Esophagus (tissue), 2 donors: Measurements from ENCODE around the gene GSN. TPM values are rescaled to one million over a fixed set of nuclear protein-coding genes. Genes with fewer than 3 reads are reported as not detected.

Experiments used
- H3K27ac ChIP-seq, 2 donors: one replicate each; pipeline ENCODE4 v1.5.1; 2013; ENCODE audit warnings: low read depth in 2 of 2, mild to moderate bottlenecking in 2 of 2, inconsistent platforms in 1 of 2, low read length in 1 of 2, moderate library complexity in 1 of 2
- H3K27me3 ChIP-seq, 2 donors: one replicate each; pipeline ENCODE4 v1.6.1; 2013; ENCODE audit warnings: low read length in 2 of 2, control low read depth in 1 of 2, mild to moderate bottlenecking in 1 of 2; ENCODE audit not compliant: insufficient read depth in 2 of 2, control insufficient read depth in 1 of 2
- H3K36me3 ChIP-seq, 2 donors: one replicate each; pipeline ENCODE4 v1.6.1; 2013; ENCODE audit warnings: low read length in 1 of 2; ENCODE audit not compliant: control insufficient read depth in 2 of 2, insufficient read depth in 2 of 2
- H3K4me1 ChIP-seq, 2 donors: one replicate each; pipeline ENCODE4 v1.6.1; 2013; ENCODE audit warnings: low read length in 1 of 2; ENCODE audit not compliant: control insufficient read depth in 2 of 2, insufficient read depth in 2 of 2
- H3K4me3 ChIP-seq, 2 donors: one replicate each; pipeline ENCODE4 v1.5.1; 2013; ENCODE audit warnings: low read length in 2 of 2, mild to moderate bottlenecking in 2 of 2, low read depth in 1 of 2, moderate library complexity in 1 of 2
- H3K9me3 ChIP-seq, 2 donors: one replicate each; pipeline ENCODE4 v1.6.1; 2013; ENCODE audit warnings: mild to moderate bottlenecking in 2 of 2, low read depth in 1 of 2, low read length in 1 of 2, moderate library complexity in 1 of 2; ENCODE audit not compliant: control insufficient read depth in 2 of 2, insufficient read depth in 1 of 2
- WGBS, 2 donors: extraction: QIAGEN DNeasy Blood & Tissue Kit; methylation state at CpG; one replicate each; pipeline ENCODE4 v1.1.7; 2013; 5-methylcytosine and 5-hydroxymethylcytosine counted together
- polyA plus RNA-seq, 2 donors: library from polyadenylated mRNA; stranded (reverse); fragments of 200-250 nt; gene quantifications; one replicate each; pipeline ENCODE4 v1.2.3, GENCODE V29; 2013
- donor health status: healthy with polysubstance abuse.
- donor health status: Bipolar disorder and iron deficiency.

The GSN gene
- polyA plus RNA-seq, 2 donors, result 198 to 418 TPM

DNA sequence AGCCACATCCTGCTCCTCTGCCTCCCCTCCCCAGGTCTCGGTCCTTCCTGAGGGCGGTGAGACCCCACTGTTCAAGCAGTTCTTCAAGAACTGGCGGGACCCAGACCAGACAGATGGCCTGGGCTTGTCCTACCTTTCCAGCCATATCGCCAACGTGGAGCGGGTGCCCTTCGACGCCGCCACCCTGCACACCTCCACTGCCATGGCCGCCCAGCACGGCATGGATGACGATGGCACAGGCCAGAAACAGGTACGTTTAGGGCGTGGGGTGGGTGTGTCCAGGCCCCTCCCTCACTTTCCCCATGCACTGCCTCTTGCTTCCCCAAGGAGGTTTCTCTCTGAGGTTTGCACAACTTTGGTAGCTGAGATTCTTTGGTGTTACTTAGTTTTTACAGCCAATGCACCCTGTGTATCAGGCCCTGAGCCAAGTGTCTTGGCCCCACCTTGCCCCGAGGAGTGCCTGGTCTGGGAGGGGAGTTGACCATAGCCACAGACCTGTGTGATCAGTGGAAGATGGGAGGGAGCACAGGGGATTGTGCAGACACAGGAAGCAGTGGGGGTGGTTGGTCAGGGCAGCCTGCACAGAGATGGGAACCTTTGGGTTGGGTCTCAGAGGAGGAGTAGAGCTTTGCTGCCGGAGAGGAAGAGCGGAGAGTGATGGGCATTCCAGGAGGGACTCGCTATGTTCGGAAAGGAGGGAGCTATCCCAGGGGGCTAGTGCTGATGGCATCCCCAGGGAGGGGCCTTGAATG lies 50.8 kb downstream of the GSN start:
- peaks cover 2% of the 10 kb centered on the region in 2 donors for H3K4me1 ChIP-seq
- peaks cover 15 to 36% of the 10 kb centered on the region in 2 donors for H3K36me3 ChIP-seq
- no peaks in the 10 kb centered on the region for H3K9me3 ChIP-seq
- no peak overlapping the region for H3K4me3 ChIP-seq
- peak overlapping the region; percentile 24 to 65 for H3K27ac ChIP-seq
- H3K27me3 ChIP-seq, result no peaks in the 10 kb centered on the region
- WGBS, 2 donors, result 84 to 90% methylated on average over 19 of the region's 19 CpGs

DNA sequence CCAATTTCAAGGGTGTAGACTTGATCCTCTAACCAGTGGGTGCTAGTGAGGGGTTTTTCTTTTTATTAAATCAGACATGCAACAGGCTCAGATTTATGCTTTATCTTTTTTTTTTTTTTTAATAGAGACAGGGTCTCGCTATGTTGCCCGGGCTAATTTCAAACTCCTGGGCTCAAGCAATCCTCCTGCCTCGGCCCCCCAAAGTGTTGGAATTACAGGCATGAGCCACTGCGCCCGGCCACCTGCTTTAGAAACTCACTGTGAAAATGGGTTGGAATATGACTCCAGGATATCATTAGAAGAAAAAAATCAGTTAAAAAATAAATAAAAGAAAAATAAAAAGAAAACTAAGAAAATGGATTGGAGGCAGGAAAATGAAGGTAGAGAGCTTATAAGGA lies 51.4 kb downstream of the GSN start:
- Histone ChIP-seq H3K4me1 (peaks cover 2 to 6% of the 10 kb centered on the region in 2 donors), H3K9me3 (peaks cover 0 to 1% of the 10 kb centered on the region in 2 donors), H3K4me3 (no peak overlapping the region), H3K36me3 (peaks cover 18 to 38% of the 10 kb centered on the region in 2 donors), H3K27me3 (no peaks in the 10 kb centered on the region), H3K27ac (peak overlapping the region; percentile 18 to 93)
- WGBS, 2 donors, result 88 to 89% methylated on average over 5 of the region's 5 CpGs

DNA sequence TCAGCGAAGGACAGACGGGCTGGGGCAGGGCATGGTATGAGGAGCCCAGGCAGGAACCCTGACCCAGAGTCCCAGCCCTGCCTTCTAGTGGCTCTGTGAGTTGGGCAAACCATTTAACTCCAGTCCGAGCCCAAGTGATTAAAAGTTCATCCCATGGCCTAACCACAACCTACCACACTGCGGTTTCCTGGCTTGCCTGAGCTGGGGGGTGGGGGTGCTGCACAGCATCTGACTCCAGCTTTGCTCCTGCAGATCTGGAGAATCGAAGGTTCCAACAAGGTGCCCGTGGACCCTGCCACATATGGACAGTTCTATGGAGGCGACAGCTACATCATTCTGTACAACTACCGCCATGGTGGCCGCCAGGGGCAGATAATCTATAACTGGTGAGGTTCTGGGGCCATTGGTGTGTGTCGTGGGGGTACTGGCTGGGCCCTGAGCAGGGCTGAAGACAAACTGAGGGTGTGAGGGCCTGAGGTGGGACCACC lies 53.1 kb downstream of the GSN start:
- Histone ChIP-seq H3K27ac (peak overlapping the region; percentile 62 to 93), H3K27me3 (no peaks in the 10 kb centered on the region), H3K4me1 (peaks cover 2 to 19% of the 10 kb centered on the region in 2 donors), H3K36me3 (peaks cover 25 to 51% of the 10 kb centered on the region in 2 donors), H3K4me3 (no peak overlapping the region), H3K9me3 (peaks cover 0 to 2% of the 10 kb centered on the region in 2 donors)
- WGBS, 2 donors, result 85 to 87% methylated on average over 10 of the region's 10 CpGs

DNA sequence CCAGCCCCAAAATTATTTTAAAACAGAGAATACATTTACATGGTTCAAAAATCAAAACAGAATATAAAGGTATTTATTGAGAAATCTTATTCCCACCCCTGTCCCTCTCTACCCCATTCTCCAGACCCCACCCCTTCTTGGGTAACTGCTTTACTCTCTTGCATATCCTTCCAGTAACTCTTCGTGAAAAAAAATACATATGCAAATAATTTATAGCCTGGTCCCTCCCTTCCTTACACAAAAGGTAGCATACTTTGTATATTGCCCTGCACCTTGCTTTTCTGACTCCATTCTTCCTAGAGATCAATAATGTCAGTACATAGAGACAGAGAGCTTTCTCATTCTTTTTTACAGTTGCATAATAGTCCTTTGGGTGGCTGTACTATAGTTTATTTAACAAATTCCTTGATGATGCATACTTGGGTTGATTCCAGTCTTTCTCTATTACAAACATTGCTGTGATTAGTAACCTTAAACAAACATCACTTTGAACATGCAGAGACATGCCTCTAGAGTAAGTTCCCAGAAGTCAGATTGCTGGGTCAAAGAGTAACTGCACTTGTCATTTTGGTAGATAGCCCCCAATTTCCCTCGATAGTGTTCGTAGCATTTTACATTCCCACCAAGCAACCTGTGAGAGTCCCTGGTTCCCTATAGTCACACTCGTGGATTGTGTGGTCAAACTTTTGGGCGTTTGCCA lies 54.2 kb downstream of the GSN start:
- H3K27me3 ChIP-seq, result no peaks in the 10 kb centered on the region
- peak overlapping the region; percentile 86 to 87 for H3K27ac ChIP-seq
- peaks cover 25 to 51% of the 10 kb centered on the region in 2 donors for H3K36me3 ChIP-seq
- H3K4me1 ChIP-seq, result peaks cover 4 to 24% of the 10 kb centered on the region in 2 donors
- H3K4me3 ChIP-seq, result no peak overlapping the region
- 27 to 31% methylated on average over 5 of the region's 5 CpGs for WGBS, 2 donors
- peaks cover 0 to 2% of the 10 kb centered on the region in 2 donors for H3K9me3 ChIP-seq

DNA sequence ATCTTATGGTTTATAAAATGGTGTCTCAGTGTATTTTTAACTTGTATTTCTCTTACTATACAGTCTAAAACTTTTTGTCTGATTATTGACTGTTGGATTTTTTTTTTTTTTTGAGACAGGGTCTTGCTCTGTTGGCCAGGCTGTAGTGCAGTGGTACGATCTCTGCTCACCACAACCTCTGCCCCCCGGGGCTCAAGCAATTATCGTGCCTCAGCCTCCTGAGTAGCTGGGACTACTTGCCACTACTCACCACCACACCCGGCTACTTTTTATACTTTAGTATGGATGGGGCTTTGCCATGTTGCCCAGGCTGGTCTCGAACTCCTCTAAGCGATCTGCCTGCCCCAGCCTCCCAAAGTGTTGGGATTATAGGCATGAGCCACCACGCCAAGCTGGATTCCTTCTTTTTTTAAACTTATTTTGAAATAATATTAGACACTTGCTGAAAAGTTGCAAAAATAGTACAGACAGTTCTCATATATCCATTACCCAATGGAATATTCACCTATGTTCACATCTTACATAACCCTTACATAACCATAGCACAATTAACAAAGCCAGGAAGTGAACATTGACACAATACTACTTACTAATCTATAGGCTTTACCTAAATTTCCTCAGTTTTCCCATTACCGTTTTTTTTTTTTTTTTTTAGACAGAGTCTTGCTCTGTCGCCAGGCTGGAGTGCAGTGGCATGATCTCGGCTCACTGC lies 54.9 kb downstream of the GSN start:
- Histone ChIP-seq H3K9me3 (peaks cover 0 to 2% of the 10 kb centered on the region in 2 donors), H3K27ac (peak overlapping the region; percentile 86 to 87), H3K27me3 (no peaks in the 10 kb centered on the region), H3K4me3 (no peak overlapping the region), H3K4me1 (peaks cover 6 to 27% of the 10 kb centered on the region in 2 donors), H3K36me3 (peaks cover 20 to 54% of the 10 kb centered on the region in 2 donors)
- 78 to 80% methylated on average over 10 of the region's 10 CpGs for WGBS, 2 donors

DNA sequence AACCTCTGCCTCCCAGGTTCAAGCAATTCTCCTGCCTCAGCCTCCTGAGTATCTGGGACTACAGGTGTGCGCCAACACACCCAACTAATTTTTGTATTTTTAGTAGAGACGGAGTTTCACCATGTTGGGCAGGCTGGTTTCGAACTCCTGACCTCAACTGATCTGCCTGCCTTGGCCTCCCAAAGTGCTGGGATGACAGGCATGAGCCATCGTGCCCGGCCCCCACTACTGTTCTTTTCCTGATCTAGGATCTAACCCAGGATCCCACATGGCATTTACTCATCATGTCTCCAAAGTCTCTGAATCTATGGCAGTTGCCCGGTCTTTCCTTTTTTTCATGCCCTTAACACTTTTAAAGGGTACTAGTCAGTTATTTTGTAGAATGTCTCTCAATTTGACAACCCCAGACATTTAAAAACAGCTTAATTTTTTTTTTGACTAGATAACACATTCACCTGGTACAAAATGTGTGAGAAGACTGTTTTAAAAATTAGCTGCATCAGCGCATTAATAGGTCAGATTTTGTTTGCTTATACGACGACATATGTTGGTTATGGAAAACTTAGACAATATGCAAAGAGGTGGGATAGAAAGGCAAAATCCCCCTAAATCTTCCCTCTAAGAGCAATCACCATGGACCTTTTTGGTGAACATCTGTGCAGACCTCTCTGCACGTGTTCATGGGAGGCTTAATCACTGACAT lies 55.6 kb downstream of the GSN start:
- 89% methylated on average over 10 of the region's 10 CpGs for WGBS, 2 donors
- Histone ChIP-seq H3K9me3 (peaks cover 0 to 2% of the 10 kb centered on the region in 2 donors), H3K4me1 (peaks cover 6 to 27% of the 10 kb centered on the region in 2 donors), H3K27ac (peak overlapping the region; percentile 74 to 91), H3K4me3 (no peak overlapping the region), H3K36me3 (peaks cover 20 to 53% of the 10 kb centered on the region in 2 donors), H3K27me3 (no peaks in the 10 kb centered on the region)

DNA sequence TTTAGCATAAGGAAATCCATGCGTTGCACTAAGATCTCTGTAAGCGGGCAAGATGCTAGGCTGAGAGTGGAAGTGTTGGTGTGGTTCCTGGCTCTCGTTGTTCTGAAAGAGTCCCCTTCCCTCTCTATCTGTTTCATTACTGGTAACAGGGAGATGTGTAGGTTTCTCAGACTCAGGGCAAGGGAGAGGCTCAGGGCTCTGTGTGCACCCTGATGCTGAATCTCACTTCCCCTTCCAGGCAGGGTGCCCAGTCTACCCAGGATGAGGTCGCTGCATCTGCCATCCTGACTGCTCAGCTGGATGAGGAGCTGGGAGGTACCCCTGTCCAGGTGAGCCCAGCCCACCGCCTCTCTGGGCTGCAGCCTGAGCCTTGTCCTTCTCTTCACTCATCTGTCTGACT lies 56.4 kb downstream of the GSN start:
- Histone ChIP-seq H3K27ac (peak overlapping the region; percentile 74 to 91), H3K36me3 (peaks cover 16 to 56% of the 10 kb centered on the region in 2 donors), H3K27me3 (no peaks in the 10 kb centered on the region), H3K9me3 (peaks cover 0 to 2% of the 10 kb centered on the region in 2 donors), H3K4me3 (no peak overlapping the region), H3K4me1 (peaks cover 4 to 27% of the 10 kb centered on the region in 2 donors)
- 88 to 90% methylated on average over 5 of the region's 5 CpGs for WGBS, 2 donors

DNA sequence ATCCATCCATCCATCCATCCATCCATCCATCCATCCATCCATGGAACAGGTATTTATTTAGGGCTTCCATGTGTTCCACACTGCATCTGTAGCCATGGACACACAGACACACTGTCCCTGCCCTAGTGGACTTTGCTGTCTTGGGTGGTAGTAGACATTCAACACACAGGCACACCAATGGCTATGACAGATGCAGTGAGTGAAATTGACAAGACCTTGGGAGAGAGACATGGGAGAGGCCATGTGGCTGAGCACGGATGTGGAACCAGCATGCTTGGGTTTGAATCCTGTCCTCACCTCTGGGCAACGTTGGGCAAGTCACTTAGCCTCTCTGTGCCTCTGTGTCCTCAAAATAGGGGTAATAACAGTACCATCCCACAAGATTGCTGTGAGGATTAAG lies 56.8 kb downstream of the GSN start:
- H3K27ac ChIP-seq, result peak overlapping the region; percentile 74 to 91
- no peaks in the 10 kb centered on the region for H3K27me3 ChIP-seq
- H3K9me3 ChIP-seq, result peaks cover 0 to 2% of the 10 kb centered on the region in 2 donors
- 83 to 85% methylated on average over 2 of the region's 2 CpGs for WGBS, 2 donors
- no peak overlapping the region for H3K4me3 ChIP-seq
- peaks cover 19 to 60% of the 10 kb centered on the region in 2 donors for H3K36me3 ChIP-seq
- peaks cover 4 to 27% of the 10 kb centered on the region in 2 donors for H3K4me1 ChIP-seq

DNA sequence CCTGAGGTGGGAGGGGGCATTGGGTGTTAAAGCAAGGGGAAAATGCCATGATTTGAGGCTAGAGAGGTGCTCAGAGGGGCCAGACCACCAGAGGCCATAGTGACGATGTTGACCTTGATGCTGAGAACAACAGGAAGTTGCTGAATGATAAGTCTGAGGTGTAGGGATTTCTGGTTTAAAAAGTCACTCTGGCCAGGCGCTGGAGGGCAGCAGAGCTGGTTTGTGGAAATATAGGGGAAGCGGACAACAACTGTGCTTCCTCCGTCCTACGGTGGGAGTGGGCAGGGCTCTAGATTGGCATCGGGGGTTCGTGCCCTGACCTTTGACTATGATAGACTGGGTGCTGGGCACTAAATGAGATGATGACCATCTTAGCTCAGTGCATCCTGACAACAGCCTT lies 57.4 kb downstream of the GSN start:
- peaks cover 4 to 27% of the 10 kb centered on the region in 2 donors for H3K4me1 ChIP-seq
- peaks cover 0 to 2% of the 10 kb centered on the region in 2 donors for H3K9me3 ChIP-seq
- H3K36me3 ChIP-seq, result peaks cover 22 to 64% of the 10 kb centered on the region in 2 donors
- 78 to 80% methylated on average over 7 of the region's 7 CpGs for WGBS, 2 donors
- peak overlapping the region; percentile 91 to 97 for H3K27ac ChIP-seq
- H3K4me3 ChIP-seq, result no peak overlapping the region
- H3K27me3 ChIP-seq, result no peaks in the 10 kb centered on the region
